HUES48 (cell line): Measurements from ENCODE around the gene SUPT5H.
A peak's percentile ranks its signal among the peaks of the same experiment; 100 is the strongest.
"Not testable (repeated sequence)": the region's sequence is repeated elsewhere in the genome, so short reads cannot be mapped to it uniquely, and the experiment has no call there.

Source experiments
- H3K27ac ChIP-seq: one replicate; pipeline ENCODE4 v1.7.0; 2013; ENCODE audit warnings: low read depth, low read length, inconsistent platforms
- H3K27me3 ChIP-seq: 2 replicates; pipeline ENCODE4 v1.6.1; 2013; ENCODE audit warnings: mild to moderate bottlenecking, low read length; ENCODE audit not compliant: control insufficient read depth, insufficient read depth
- H3K36me3 ChIP-seq: 2 replicates; pipeline ENCODE4 v1.6.1; 2013; ENCODE audit warnings: low read length; ENCODE audit not compliant: control insufficient read depth, insufficient read depth
- H3K4me1 ChIP-seq: 2 replicates; pipeline ENCODE4 v1.6.1; 2013; ENCODE audit warnings: mild to moderate bottlenecking, low read length; ENCODE audit not compliant: control insufficient read depth, insufficient read depth
- H3K4me3 ChIP-seq: 2 replicates; pipeline ENCODE4 v1.5.1; 2013; ENCODE audit warnings: mild to moderate bottlenecking, low read depth, low read length
- H3K9ac ChIP-seq: 2 replicates; pipeline ENCODE4 v1.6.1; 2013; ENCODE audit warnings: mild to moderate bottlenecking, low read depth, low read length, moderate library complexity
- H3K9me3 ChIP-seq: 2 replicates; pipeline ENCODE4 v1.6.1; 2013; ENCODE audit warnings: low read length; ENCODE audit not compliant: control insufficient read depth, insufficient read depth

SUPT5H gene

GRCh38 chr19:39471756-39472536 is 26.6 kb downstream of the SUPT5H start:
- Histone ChIP-seq H3K27ac (no peak overlapping the region), H3K4me3 (no peak overlapping the region), H3K9ac (no peak overlapping the region), H3K36me3 (peaks cover 91% of the 10 kb centered on the region), H3K27me3 (no peaks in the 10 kb centered on the region), H3K9me3 (no peaks in the 10 kb centered on the region), H3K4me1 (no peaks in the 10 kb centered on the region)

- H3K36me3 ChIP-seq: peaks cover 83% of the 10 kb centered on the region
Measured at GRCh38 chr19:39472746-39473442, 27.5 kb downstream of the SUPT5H start.

GRCh38 chr19:39473443-39473960 is 28.1 kb downstream of the SUPT5H start:
- no peak overlapping the region for H3K4me3 ChIP-seq
- no peaks in the 10 kb centered on the region for H3K9me3 ChIP-seq
- peaks cover 77% of the 10 kb centered on the region for H3K36me3 ChIP-seq
- H3K27ac ChIP-seq: no peak overlapping the region
- H3K27me3 ChIP-seq: no peaks in the 10 kb centered on the region
- no peak overlapping the region for H3K9ac ChIP-seq
- no peaks in the 10 kb centered on the region for H3K4me1 ChIP-seq

More at GRCh38 chr19:39472746-39473442, 27.5 kb downstream of the SUPT5H start:
- H3K27me3 ChIP-seq: no peaks in the 10 kb centered on the region
- no peak overlapping the region for H3K27ac ChIP-seq
- H3K9ac ChIP-seq: no peak overlapping the region
- no peaks in the 10 kb centered on the region for H3K4me1 ChIP-seq
- no peaks in the 10 kb centered on the region for H3K9me3 ChIP-seq
- H3K4me3 ChIP-seq: no peak overlapping the region

- no peak overlapping the region for H3K27ac ChIP-seq
Measured at GRCh38 chr19:39474139-39474620, 28.8 kb downstream of the SUPT5H start.

GRCh38 chr19:39475748-39476147 is 30.4 kb downstream of the SUPT5H start:
- H3K9ac ChIP-seq: no peak overlapping the region
- no peak overlapping the region for H3K4me3 ChIP-seq
- H3K4me1 ChIP-seq: peaks cover 6% of the 10 kb centered on the region; the same call in 1 of the 2 replicates
- peaks cover 55% of the 10 kb centered on the region for H3K36me3 ChIP-seq
- no peaks in the 10 kb centered on the region for H3K9me3 ChIP-seq
- no peaks in the 10 kb centered on the region for H3K27me3 ChIP-seq
- no peak overlapping the region for H3K27ac ChIP-seq

More at GRCh38 chr19:39474139-39474620, 28.8 kb downstream of the SUPT5H start:
- peaks cover 70% of the 10 kb centered on the region for H3K36me3 ChIP-seq
- H3K9me3 ChIP-seq: no peaks in the 10 kb centered on the region
- no peak overlapping the region for H3K9ac ChIP-seq
- H3K4me3 ChIP-seq: no peak overlapping the region
- H3K27me3 ChIP-seq: no peaks in the 10 kb centered on the region
- H3K4me1 ChIP-seq: no peaks in the 10 kb centered on the region

GRCh38 chr19:39479319-39479801 is 34.0 kb downstream of the SUPT5H start:
- not testable (repeated sequence) for H3K27me3 ChIP-seq, H3K4me1 ChIP-seq, H3K27ac ChIP-seq, H3K4me3 ChIP-seq, H3K9ac ChIP-seq, H3K9me3 ChIP-seq
- peaks cover 36% of the 10 kb centered on the region for H3K36me3 ChIP-seq

GRCh38 chr19:39479916-39480315 is 34.5 kb downstream of the SUPT5H start:
- Histone ChIP-seq H3K9ac (no peak overlapping the region), H3K27ac (peak overlapping the region; percentile 94), H3K9me3 (no peaks in the 10 kb centered on the region), H3K27me3 (no peaks in the 10 kb centered on the region), H3K4me3 (peak overlapping the region; percentile 90), H3K4me1 (peaks cover 6% of the 10 kb centered on the region; the same call in 1 of the 2 replicates), H3K36me3 (peaks cover 34% of the 10 kb centered on the region)

GRCh38 chr19:39480337-39481228 is 35.2 kb downstream of the SUPT5H start, which contains the start of gene TIMM50:
Gene TIMM50 (plus strand): TSS chr19:39480838. CDS start chr19:39480854, 16 bp downstream.
- Histone ChIP-seq H3K27ac (peak within 1 kb of the TSS; percentile 94), H3K36me3 (peaks cover 38% of the 10 kb centered on the region)

GRCh38 chr19:39481229-39481545 is 35.8 kb downstream of the SUPT5H start:
- Histone ChIP-seq H3K9ac (peak overlapping the region; percentile 97), H3K4me1 (peaks cover 6% of the 10 kb centered on the region; the same call in 1 of the 2 replicates), H3K4me3 (peak overlapping the region; percentile 90), H3K27me3 (no peaks in the 10 kb centered on the region), H3K9me3 (no peaks in the 10 kb centered on the region), H3K27ac (peak overlapping the region; percentile 94), H3K36me3 (peaks cover 38% of the 10 kb centered on the region)

More at GRCh38 chr19:39480337-39481228, 35.2 kb downstream of the SUPT5H start, which contains the start of gene TIMM50:
- Histone ChIP-seq H3K27me3 (no peaks in the 10 kb centered on the region), H3K4me3 (peak within 1 kb of the TSS; percentile 90), H3K9me3 (no peaks in the 10 kb centered on the region), H3K4me1 (peaks cover 6% of the 10 kb centered on the region; the same call in 1 of the 2 replicates), H3K9ac (peak within 1 kb of the TSS; percentile 97)

- peak overlapping the region; percentile 94 for H3K27ac ChIP-seq
Measured at GRCh38 chr19:39481676-39482075, 36.3 kb downstream of the SUPT5H start.

More at GRCh38 chr19:39481676-39482075, 36.3 kb downstream of the SUPT5H start:
- peak overlapping the region; percentile 97 for H3K9ac ChIP-seq
- peak overlapping the region; percentile 90 for H3K4me3 ChIP-seq
- no peaks in the 10 kb centered on the region for H3K9me3 ChIP-seq
- peaks cover 6% of the 10 kb centered on the region; the same call in 1 of the 2 replicates for H3K4me1 ChIP-seq
- H3K36me3 ChIP-seq: peaks cover 38% of the 10 kb centered on the region
- H3K27me3 ChIP-seq: no peaks in the 10 kb centered on the region
